GM18867 (cell line): ENCODE data around the gene MAMSTR.

Experiments
- ATAC-seq: cut with Tn5 transposase; IDR thresholded peaks from one replicate; pipeline ENCODE4 v1.9.1; 2021; ENCODE audit warnings: mild to moderate bottlenecking, moderate library complexity; ENCODE audit not compliant: unreplicated experiment

Gene MAMSTR

DNA sequence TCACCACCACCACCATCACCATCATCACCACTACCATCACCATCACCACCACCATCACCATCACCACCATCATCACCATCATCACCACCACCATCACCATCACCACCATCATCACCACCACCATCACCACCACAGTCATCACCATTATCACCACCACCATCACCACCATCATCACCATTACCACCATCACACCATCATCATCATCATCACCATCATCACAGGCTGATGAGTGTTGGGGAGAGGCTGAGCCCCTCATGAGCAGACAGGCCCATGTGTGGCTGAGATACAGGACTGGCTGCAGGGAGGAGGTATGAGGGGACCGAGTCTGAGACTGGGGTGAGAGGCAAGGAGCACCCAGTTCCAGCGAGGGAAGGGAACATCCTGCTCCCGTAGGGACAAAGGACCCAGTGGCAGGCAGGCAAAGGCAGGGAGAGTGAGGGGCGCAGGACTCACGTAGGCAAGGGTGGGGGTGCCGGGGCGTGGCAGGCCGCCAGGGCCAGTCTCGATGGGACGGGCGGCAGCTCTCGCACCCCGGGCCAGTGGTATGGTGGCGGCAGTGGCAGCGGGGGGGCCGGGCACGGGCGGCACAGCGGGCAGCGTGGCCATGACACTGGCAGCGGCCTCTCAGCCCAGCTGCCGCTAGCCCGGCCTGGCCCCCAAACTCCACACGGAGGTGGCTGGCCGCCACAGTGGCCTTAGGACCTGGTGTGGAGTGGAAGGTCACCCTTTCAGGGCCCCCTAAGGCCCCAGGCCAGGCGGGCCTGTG, 49.4 kb downstream of the MAMSTR start:
- no peak for ATAC-seq

- no peak for ATAC-seq
Measured at GRCh38 chr19:48668761-48669160, 50.8 kb downstream of the MAMSTR start.

DNA sequence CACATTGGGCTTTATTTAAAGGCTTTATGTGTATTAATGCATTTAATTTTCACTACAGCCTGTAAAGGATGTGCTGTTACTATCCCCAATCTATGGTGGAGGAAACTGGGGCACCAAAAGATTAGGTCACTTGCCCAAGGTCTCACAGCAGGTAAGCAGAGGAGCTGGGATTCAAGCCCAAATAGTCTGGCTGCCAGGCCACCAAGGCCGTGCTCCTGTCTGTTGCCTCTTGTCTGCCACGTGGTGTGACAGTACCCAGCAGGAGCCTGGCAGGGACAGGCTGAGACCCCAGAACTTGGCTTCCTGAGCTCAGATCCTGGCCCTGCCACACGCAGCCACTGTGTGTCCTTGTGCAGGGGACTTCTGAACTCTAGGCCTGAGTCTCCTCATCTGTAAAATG, 51.2 kb downstream of the MAMSTR start:
- ATAC-seq = no peak

DNA sequence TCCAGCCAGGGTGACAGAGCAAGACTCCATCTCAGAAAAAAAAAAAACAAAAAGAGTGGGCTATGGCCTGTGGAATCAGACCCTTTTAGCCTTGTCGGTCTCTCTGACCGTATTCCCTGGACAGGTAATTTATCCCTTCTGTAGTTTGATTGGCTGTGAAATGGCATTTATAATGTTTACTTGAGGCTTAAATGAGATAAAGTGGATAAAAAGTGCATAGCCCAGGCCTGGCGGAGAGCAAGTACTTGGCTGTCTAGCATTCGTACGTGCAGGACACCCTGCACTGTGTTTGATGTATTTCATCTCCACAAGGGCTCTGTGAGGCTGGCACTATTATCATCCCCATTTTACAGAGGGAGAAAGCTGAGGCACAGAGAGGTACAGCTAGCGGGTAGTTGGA, 53.7 kb downstream of the MAMSTR start:
- no peak for ATAC-seq

GRCh38 chr19:48664476-48664875, 55.0 kb downstream of the MAMSTR start:
- ATAC-seq = no peak

- ATAC-seq = no peak
Measured at GRCh38 chr19:48663667-48664066, 55.9 kb downstream of the MAMSTR start.
